GM18499 (cell line): ENCODE results near the gene DIP2C.
"Not testable (repeated sequence)": the region's sequence is repeated elsewhere in the genome, so short reads cannot be mapped to it uniquely, and the experiment has no call there.

Source experiments
- ATAC-seq: cut with Tn5 transposase; IDR thresholded peaks from one replicate; pipeline ENCODE4 v1.9.1; 2021; ENCODE audit warnings: moderate number of reproducible peaks; ENCODE audit not compliant: insufficient read depth, unreplicated experiment

DIP2C gene

GRCh38 chr10:307659-308058, 381.8 kb downstream of the DIP2C start:
- no peak for ATAC-seq

- ATAC-seq, result no peak
Observed at GRCh38 chr10:306675-307185, 382.7 kb downstream of the DIP2C start.

DNA sequence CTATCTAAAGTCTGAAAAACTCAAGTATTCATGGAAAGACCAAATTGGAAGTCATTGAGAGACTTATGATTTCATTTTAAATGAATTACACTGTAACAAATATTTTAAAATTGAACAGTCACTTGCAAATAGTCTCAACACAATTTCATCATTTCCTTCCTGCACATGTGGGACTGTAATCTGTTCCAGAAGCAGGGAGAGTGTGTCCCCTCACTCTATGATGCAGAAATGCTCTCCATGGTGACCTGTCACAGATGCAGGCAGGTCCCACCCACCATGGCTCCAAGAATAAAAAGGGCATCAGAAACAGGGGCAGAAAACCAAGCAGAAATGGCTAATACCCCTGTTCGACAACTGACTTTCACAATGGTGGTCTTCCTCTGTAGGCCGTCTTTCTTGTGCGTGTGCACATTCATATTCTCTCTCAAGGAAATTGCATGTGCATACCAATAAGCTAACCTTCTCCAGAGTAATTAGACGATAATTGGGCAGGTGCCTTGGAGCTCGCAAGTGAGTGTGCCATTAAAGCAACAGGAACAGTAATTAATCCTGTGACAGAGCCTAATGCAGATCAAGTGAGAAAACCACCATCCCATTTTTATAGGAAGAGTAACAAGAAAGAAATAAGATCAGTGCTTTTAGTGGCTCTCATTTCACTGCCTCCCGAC, 383.3 kb downstream of the DIP2C start:
- no peak for ATAC-seq

DNA sequence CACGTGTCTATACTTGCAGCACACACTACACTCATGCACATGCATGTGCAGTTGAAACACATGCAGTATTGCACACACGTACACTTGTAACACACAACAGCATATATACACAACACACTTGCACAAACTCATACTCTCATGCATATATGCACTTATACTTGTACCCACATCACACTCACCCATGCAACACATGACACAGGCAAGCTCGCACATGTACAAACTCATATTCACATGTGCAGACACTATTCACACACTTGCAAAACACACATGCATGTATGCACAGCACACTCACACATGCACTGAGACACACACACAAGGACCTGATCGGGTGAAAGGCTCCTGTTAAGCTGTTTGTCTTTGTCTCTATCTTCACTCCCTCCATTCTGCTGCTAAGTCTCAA, 384.4 kb downstream of the DIP2C start:
- no peak for ATAC-seq

DNA sequence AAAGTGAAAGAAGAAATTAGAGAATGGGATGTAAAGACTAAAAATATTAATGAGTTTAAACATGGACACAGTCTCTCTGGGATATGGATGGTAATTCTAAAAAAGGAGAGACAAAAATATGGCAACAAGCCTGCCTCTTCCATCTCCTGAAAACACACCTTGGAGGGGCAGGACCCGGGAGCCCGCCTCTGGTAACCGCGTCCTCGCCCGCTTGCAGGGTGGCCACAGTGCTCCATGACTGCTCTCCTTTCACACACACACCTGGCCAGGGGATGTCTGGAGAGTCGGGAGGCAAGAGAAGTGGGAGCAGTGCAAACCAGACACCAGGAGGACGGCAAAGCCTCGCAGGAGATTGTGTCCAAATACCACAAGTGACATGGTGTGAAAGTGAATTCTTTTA, 387.9 kb downstream of the DIP2C start:
- no peak for ATAC-seq

- not testable (repeated sequence) for ATAC-seq
Observed at GRCh38 chr10:300580-300979, 388.9 kb downstream of the DIP2C start.

DNA sequence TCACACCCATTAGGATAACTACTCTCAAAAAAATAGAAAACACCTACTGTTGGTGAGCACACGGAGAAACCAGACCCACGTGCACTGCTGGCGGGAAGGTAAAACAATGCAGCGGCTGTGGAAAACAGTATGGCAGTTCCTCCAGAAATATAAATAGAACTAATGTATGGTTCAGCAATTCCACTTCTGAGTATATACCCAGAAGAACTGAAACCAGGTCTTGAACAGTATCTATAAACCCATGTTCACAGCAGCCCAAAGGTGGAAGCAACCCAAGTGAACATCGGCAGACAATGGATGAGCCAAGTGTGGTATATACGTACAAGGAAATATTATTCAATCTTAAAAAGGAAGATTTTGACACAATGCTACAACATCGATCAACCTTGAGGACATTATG, 389.5 kb downstream of the DIP2C start:
- peak; percentile 61 for ATAC-seq

- ATAC-seq, result no peak
Observed at GRCh38 chr10:299512-299911, 390.0 kb downstream of the DIP2C start.

- ATAC-seq, result no peak
Observed at GRCh38 chr10:298033-298432, 391.4 kb downstream of the DIP2C start.

DNA sequence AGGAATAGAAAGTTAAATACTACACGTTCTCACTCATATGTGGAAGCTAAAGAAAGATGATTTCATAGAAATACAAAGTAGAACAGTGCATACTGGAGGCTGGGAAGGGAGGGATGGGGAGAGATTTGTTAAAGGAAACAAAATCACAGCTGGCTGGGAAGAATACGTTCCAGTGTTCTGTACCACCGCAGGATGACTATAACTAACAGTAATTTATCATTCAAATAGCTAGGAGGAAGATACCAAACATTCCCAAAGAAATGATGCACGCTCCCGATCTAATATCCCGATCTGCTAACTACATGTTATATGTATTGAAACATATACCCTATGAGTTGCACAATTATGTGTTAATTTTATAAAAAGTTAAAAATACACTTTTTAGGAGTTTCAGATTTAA, 391.9 kb downstream of the DIP2C start:
- no peak for ATAC-seq

GRCh38 chr10:293636-294035, 395.8 kb downstream of the DIP2C start:
- ATAC-seq, result no peak

DNA sequence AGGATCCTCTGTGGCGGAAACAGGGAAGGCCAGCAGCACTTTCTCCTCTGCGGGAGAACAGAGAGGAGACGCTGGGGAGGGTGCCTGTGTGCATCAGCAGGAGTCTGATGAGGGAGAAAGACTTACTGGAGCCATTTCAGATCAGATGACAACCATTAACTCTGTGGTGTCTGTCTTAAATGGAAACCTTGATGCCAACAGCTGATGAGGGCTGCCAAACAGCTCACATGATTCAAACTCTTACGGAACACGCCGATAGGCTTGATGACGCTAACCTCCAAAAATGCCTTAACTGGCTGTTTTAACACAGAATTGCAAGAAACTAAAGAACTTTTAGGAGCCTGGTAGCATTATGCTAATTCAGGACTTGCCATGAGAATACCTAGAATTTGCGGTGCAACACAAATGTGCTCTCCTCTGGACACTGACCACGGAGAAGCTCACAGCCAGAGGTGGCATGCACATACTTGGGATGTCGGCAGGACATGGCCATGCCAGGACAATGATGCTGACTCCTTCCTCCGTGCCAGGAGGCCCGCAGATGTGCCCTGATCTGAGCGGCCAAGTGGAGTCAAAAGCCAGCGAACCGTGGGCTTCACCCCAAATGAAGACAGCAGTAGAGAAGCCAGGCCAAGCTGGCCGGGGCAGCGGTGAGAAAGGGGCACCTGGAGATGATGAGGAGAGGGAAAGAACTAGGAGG, 399.3 kb downstream of the DIP2C start:
- no peak for ATAC-seq

DNA sequence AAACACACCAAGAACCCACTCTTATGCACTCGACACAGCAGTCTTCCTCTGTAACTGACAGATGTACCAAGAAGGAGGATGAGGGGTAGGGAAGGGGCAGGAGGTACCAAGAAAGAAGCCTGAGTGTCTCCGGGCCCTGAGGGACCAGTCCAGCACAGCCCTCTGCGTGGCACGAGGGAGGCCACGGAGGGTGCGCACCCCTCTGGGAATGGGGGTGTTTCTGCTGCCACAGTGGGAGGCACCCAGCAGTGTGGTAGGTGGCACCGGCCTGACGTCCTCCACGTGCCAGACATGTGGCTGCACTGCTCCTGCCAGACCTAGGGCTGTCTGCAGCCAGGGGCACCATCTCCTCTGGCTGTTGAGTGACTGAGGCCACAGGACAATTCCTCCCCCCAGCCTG, 399.9 kb downstream of the DIP2C start:
- ATAC-seq, result no peak

DNA sequence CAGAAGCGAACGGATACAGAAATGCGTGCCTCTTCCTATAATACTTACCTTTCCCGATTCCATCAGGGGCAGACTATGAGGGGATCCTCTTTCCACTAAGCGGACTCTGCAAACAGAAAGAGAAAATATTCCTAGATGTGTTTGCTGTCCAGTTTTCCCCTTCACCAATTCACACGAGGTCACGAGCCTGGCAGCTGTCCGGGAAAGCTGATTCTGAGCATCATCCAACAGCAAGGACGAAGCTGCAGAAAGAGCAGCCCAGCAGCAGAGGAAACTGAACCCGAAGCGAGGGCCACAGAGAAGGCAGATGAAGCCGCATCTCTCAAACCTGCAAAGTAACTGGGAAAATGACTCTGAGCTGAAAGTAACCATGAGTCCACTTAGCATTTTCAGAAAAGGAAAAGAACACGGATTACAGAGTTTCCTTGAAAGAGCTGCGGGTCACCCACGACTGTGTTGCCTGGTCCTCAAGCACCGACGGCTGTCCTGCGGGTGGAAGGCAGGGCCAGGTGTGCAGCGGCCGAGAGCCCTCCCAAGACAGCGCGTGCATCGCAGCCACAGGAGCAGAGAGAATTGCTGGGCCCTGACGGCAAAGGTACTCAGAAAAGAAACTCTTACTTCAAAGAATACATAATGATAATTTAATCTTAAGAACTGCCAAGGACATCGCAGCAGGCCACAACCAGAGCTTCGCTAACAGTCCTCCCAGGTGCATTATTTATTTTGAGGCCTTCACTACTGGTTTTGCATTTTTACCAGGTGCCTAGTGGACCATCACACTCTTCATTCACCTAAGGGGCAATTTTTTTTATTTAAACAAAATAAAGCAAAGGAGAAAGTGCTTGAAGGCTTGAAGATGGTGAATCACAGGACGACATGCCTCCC, 400.9 kb downstream of the DIP2C start:
- ATAC-seq, result no peak

GRCh38 chr10:287814-288213, 401.7 kb downstream of the DIP2C start:
- no peak for ATAC-seq

DNA sequence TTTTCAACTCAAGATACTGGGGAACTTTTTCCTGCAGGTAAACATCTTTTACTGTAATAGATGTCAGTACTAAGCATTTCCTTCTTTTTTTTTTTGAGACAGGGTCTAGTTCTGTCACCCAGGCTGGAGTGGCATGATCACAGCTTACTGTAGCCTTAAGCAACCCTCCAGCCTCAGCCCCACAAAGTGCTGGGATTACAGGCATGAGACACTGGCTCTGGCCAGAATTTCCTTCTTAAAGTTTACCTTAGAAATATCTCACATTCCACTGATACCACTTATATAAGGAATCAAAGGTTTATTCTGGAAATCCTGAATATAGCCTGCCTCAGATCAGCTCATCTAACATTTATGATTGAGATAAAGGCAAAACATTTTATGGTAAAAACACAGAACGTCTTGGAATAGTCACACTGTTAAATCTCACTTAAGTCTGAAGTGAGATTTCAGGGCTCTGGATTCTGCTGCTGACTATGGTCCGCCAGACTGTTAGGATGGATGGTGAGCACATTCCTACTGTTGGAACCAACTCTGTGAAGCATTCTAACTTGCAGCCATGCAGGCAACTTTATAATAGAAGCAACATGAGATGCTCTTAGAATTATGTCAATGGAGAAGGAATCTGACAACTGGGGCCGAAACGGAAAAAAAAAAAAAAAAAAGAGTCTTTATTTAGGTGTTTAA, 402.3 kb downstream of the DIP2C start:
- ATAC-seq, result no peak

DNA sequence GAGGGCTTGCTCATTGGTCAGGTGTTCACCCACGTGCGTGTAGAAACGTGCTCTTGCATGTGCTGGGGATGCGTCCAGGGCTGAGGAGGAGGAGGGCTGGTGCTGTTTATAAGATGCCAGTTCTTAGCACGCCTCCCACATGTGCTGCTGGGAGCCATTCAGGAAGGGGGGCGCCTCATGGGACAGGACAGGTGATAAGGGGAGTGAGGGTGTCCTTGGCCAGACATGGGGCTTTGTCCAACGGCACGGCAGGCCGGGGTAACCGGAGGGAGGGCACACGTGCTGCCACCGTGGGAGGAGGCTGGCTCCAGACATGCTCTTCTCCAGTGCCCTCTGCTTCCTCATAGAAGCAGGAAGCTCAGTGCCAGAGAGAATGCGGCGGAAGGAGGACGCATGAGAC, 404.3 kb downstream of the DIP2C start:
- ATAC-seq, result no peak

DNA sequence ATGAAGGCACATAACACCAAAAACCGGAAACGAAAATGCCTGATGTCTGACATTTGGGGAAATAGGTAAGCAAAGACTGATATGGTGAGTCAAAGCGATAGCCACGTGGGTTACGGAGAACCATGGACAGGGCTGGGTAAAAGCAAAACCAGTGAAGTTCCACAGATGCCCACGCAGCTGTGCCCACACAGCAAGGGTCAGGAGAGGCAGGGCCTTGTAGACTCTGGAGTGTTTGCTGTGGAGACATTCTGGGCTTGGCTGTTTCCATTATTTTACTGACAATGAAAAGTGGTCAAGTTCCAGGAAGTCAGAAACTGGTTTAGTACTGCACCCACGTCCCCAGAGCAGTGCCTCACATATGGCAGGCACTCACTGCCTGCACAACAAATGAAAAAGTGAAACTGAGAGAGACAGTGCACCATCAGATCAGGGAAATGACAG, 405.5 kb downstream of the DIP2C start:
- ATAC-seq, result peak; percentile 60

DNA sequence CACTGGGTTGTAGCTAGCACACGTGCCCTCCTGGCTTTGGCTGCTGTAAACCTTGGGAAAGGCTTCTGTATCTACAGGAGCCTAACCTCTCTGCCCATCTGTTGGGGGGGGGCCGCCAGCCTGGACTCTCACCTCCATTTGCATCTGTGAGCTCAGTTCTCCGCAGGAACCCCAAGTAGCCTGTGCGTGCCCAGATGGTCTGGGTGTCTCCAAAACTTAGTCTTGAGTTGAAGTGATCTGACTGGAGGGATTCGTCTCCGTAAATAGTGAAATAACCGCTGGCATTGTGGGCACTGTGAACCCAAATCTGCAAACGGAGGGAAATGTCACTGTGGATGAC, 406.4 kb downstream of the DIP2C start:
- ATAC-seq, result no peak

- ATAC-seq, result peak; percentile 50
Observed at GRCh38 chr10:282294-283139, 407.0 kb downstream of the DIP2C start.
